A549 treated with AZD2906 at 1 μM for 4 hours (cell line): Measurements from ENCODE around the gene PLD6. TPM values are rescaled to one million over a fixed set of nuclear protein-coding genes. Genes with fewer than 3 reads are reported as not detected.

ENCODE experiments used
- total RNA-seq: library from RNA; stranded (reverse); fragments of 200-300 nt; extraction: Qiagen RNA extraction; gene quantifications from 5 replicates; pipeline ENCODE4 v1.2.3, GENCODE V29; 2022

PLD6 gene, protein sequence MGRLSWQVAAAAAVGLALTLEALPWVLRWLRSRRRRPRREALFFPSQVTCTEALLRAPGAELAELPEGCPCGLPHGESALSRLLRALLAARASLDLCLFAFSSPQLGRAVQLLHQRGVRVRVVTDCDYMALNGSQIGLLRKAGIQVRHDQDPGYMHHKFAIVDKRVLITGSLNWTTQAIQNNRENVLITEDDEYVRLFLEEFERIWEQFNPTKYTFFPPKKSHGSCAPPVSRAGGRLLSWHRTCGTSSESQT
- 5.0 to 6.7 TPM (median 5.8 TPM) in 5 replicates for total RNA-seq

GRCh38 chr17:17206124-17206912, at the start of gene PLD6:
Gene PLD6 (minus strand): TSS chr17:17206333. CDS start chr17:17206286, 47 bp downstream.

GRCh38 chr17:17237026-17237799, 31.1 kb upstream of the PLD6 start, which contains the start of gene FLCN:
Gene FLCN (minus strand): TSS chr17:17237168. CDS start chr17:17228137, 9,031 bp downstream.

Other genes starting within 250 kb of the PLD6 start
- not detected in 5 replicates for gene TNFRSF13B, start 234.2 kb downstream of the PLD6 start, total RNA-seq
- gene MPRIP, start 163.9 kb downstream of the PLD6 start, total RNA-seq, result 229 to 363 TPM (median 316 TPM) in 5 replicates
- gene FLCN, start 30.8 kb upstream of the PLD6 start, total RNA-seq, result 29.8 to 41.7 TPM (median 30.3 TPM) in 5 replicates
- gene COPS3, start 74.9 kb upstream of the PLD6 start, total RNA-seq, result 134 to 153 TPM (median 141 TPM) in 5 replicates
- gene NT5M, start 97.0 kb upstream of the PLD6 start, total RNA-seq, result 7.9 to 12.1 TPM (median 9.6 TPM) in 5 replicates